H1 (cell line): ENCODE data around the gene PLB1. TPM values are rescaled to one million over a fixed set of nuclear protein-coding genes. Genes with fewer than 3 reads are reported as not detected.

Experiments
- CTCF ChIA-PET: fragments of 300-600 bp; sonication (Branson Sonifier 250); formaldehyde crosslinking; loops from one replicate; lab custom pipeline; 2021; ENCODE audit not compliant: partially characterized antibody; lab: Charles Lee
- POLR2A ChIA-PET: fragments of 300-600 bp; sonication (Branson Sonifier 250); formaldehyde crosslinking; loops from one replicate; lab custom pipeline; 2021; ENCODE audit warnings: inconsistent platforms; ENCODE audit not compliant: partially characterized antibody; lab: Charles Lee
- DNase-seq, 2 experiments: peaks; one replicate each; pipeline versions ENCODE4 v3.0.0 to v3.0.0-alpha.2; 2010 to 2022; ENCODE audit warnings: low spot score in 2 of 2, low read depth in 1 of 2, mixed read lengths in 1 of 2
- FAIRE-seq: peaks from 2 replicates; lab custom pipeline; 2011; peaks lifted over from hg19 to GRCh38; lab: Jason Lieb, UNC
- H2AFZ ChIP-seq: 2 replicates; pipeline ENCODE4 v1.8.1; 2012; ENCODE audit warnings: low read length, inconsistent platforms
- H2AK5ac ChIP-seq: 2 replicates; pipeline ENCODE4 v1.6.1; 2013; ENCODE audit warnings: low read depth, low read length
- H2BK120ac ChIP-seq: replicated peaks from 2 replicates; pipeline ENCODE3; 2013; ENCODE audit warnings: low read depth, low read length, inconsistent platforms
- H2BK12ac ChIP-seq: 2 replicates; pipeline ENCODE4 v1.6.1; 2013; ENCODE audit warnings: low read depth, low read length
- H2BK15ac ChIP-seq: 2 replicates; pipeline ENCODE4 v1.6.1; 2013; ENCODE audit warnings: low read length
- H2BK20ac ChIP-seq: 2 replicates; pipeline ENCODE4 v1.6.1; 2013; ENCODE audit warnings: low read length
- H2BK5ac ChIP-seq: 2 replicates; pipeline ENCODE4 v1.6.1; 2013; ENCODE audit warnings: low read depth, low read length
- H3K14ac ChIP-seq: 2 replicates; pipeline ENCODE4 v1.6.1; 2013; ENCODE audit warnings: inconsistent platforms; ENCODE audit not compliant: insufficient read length
- H3K18ac ChIP-seq: 2 replicates; pipeline ENCODE4 v1.6.1; 2013; ENCODE audit warnings: low read length; ENCODE audit errors: extremely low read depth
- H3K23ac ChIP-seq: 2 replicates; pipeline ENCODE4 v1.6.1; 2013; ENCODE audit warnings: inconsistent platforms; ENCODE audit not compliant: insufficient read length
- H3K23me2 ChIP-seq: 2 replicates; pipeline ENCODE4 v1.6.1; 2013; ENCODE audit warnings: low read depth, low read length
- H3K27ac ChIP-seq: 2 replicates; pipeline ENCODE4 v1.6.1; 2011; ENCODE audit warnings: low read depth, low read length, inconsistent platforms
- H3K27me3 ChIP-seq, 4 experiments: replicated peaks in 1 of 4; 1 replicate in 1 of 4; 2 replicates in 3 of 4; pipeline versions ENCODE4 v1.6.1 to v1.8.1; 2011 to 2013; ENCODE audit warnings: low read length in 3 of 4, mild to moderate bottlenecking in 3 of 4, inconsistent platforms in 2 of 4, mixed read lengths in 2 of 4, moderate library complexity in 1 of 4; ENCODE audit not compliant: control insufficient read depth in 3 of 4, insufficient read depth in 3 of 4; ENCODE audit errors: extremely low read depth in 1 of 4
- H3K36me3 ChIP-seq, 4 experiments: 2 replicates each; pipeline versions ENCODE4 v1.6.1 to v1.8.1; 2011 to 2013; ENCODE audit warnings: mild to moderate bottlenecking in 4 of 4, low read length in 3 of 4, moderate library complexity in 2 of 4, control low read depth in 1 of 4, inconsistent platforms in 1 of 4; ENCODE audit not compliant: insufficient read depth in 4 of 4, control insufficient read depth in 2 of 4
- H3K4ac ChIP-seq: replicated peaks from 2 replicates; pipeline ENCODE3; 2013; ENCODE audit warnings: low read length, low read depth, mixed read lengths, inconsistent platforms; ENCODE audit not compliant: insufficient read length
- H3K4me1 ChIP-seq, 4 experiments: replicated peaks in 1 of 4; 1 replicate in 1 of 4; 2 replicates in 3 of 4; pipeline versions ENCODE4 v1.6.1 to v1.8.1; 2011 to 2013; ENCODE audit warnings: low read length in 3 of 4, inconsistent platforms in 2 of 4, mixed read lengths in 1 of 4; ENCODE audit not compliant: insufficient read depth in 4 of 4, control insufficient read depth in 3 of 4
- H3K4me2 ChIP-seq, 2 experiments: 2 replicates each; pipeline versions ENCODE4 v1.6.1 to v1.8.1; 2011 to 2013; ENCODE audit warnings: low read depth in 2 of 2, low read length in 2 of 2, control low read depth in 1 of 2, inconsistent platforms in 1 of 2, mild to moderate bottlenecking in 1 of 2; ENCODE audit not compliant: insufficient read depth in 1 of 2
- H3K4me3 ChIP-seq, 4 experiments: fragments of 200-600, 300-600 bp in 1 of 4; sonication (generic), shearing (Covaris generic), sonication (Bioruptor Twin) in 1 of 4; 2 replicates each; pipeline versions ENCODE4 v1.5.1 to v1.8.1; 2011 to 2016; ENCODE audit warnings: low read length in 4 of 4, low read depth in 3 of 4, control low read depth in 2 of 4, inconsistent platforms in 2 of 4, mild to moderate bottlenecking in 2 of 4, mixed read lengths in 1 of 4, moderate library complexity in 1 of 4; ENCODE audit not compliant: insufficient read depth in 2 of 4; ENCODE audit errors: extremely low read depth in 1 of 4
- H3K56ac ChIP-seq: replicated peaks from 2 replicates; pipeline ENCODE3; 2013; ENCODE audit warnings: low read depth, mild to moderate bottlenecking, mixed read lengths, low read length, inconsistent platforms; ENCODE audit not compliant: insufficient read length
- H3K79me1 ChIP-seq: 2 replicates; pipeline ENCODE4 v1.6.1; 2013; ENCODE audit warnings: low read depth, low read length, control low read depth
- H3K79me2 ChIP-seq, 2 experiments: 2 replicates each; pipeline versions ENCODE4 v1.6.1 to v1.8.1; 2012 to 2013; ENCODE audit warnings: low read length in 2 of 2, mild to moderate bottlenecking in 2 of 2, inconsistent platforms in 1 of 2; ENCODE audit not compliant: insufficient read depth in 2 of 2, control insufficient read depth in 1 of 2
- H3K9ac ChIP-seq, 4 experiments: replicated peaks in 1 of 4; 1 replicate in 1 of 4; 2 replicates in 3 of 4; pipeline versions ENCODE4 v1.6.1 to v1.8.1; 2011 to 2013; ENCODE audit warnings: low read depth in 3 of 4, low read length in 3 of 4, control low read depth in 2 of 4, mild to moderate bottlenecking in 2 of 4, moderate library complexity in 2 of 4, inconsistent platforms in 1 of 4; ENCODE audit errors: extremely low read depth in 1 of 4
- H3K9me3 ChIP-seq, 2 experiments: 2 replicates each; pipeline versions ENCODE4 v1.6.1 to v1.8.1; 2012 to 2013; ENCODE audit warnings: mild to moderate bottlenecking in 2 of 2, moderate library complexity in 2 of 2, control low read depth in 1 of 2, inconsistent platforms in 1 of 2, low read depth in 1 of 2, low read length in 1 of 2, mixed read lengths in 1 of 2; ENCODE audit not compliant: insufficient read depth in 2 of 2
- H4K20me1 ChIP-seq, 2 experiments: replicated peaks in 1 of 2; 2 replicates each; pipeline versions ENCODE3 to v1.8.1; 2011 to 2013; ENCODE audit warnings: inconsistent platforms in 2 of 2, low read length in 2 of 2, mild to moderate bottlenecking in 1 of 2; ENCODE audit not compliant: insufficient read depth in 2 of 2, control insufficient read depth in 1 of 2
- H4K5ac ChIP-seq: 2 replicates; pipeline ENCODE4 v1.6.1; 2013; ENCODE audit warnings: low read length, low read depth, mixed read lengths, inconsistent platforms; ENCODE audit not compliant: insufficient read length
- H4K8ac ChIP-seq: 2 replicates; pipeline ENCODE4 v1.8.0; 2013; ENCODE audit warnings: mild to moderate bottlenecking, moderate library complexity, low read length, inconsistent platforms; ENCODE audit not compliant: insufficient read depth; ENCODE audit errors: extremely low read depth
- H4K91ac ChIP-seq: replicated peaks from 2 replicates; pipeline ENCODE3; 2013; ENCODE audit warnings: low read length, mixed read lengths, inconsistent platforms; ENCODE audit not compliant: insufficient read length
- FOSL1 ChIP-seq: IDR thresholded peaks from 2 replicates; pipeline ENCODE4 v1.6.1; 2011; ENCODE audit warnings: mild to moderate bottlenecking, low read depth, low read length, moderate library complexity; ENCODE audit not compliant: insufficient read depth
- SP4 ChIP-seq: IDR thresholded peaks from 2 replicates; pipeline ENCODE4 v1.6.1; 2012; ENCODE audit warnings: low read length, inconsistent platforms
- TAF1 ChIP-seq: IDR thresholded peaks from 2 replicates; pipeline ENCODE4 v1.6.1; 2011; ENCODE audit warnings: mild to moderate bottlenecking, low read depth, low read length
- WGBS, 2 experiments: shearing (Covaris generic) in 1 of 2; methylation state at CpG; one replicate each; pipeline versions ENCODE4 v1.1.6 to v1.1.7; 2013 to 2015; ENCODE audit warnings: low lambda C conversion rate in 2 of 2, mixed read lengths in 2 of 2, inconsistent platforms in 1 of 2, low coverage in 1 of 2, missing lambda C conversion rate in 1 of 2; ENCODE audit not compliant: insufficient replicate concordance in 2 of 2, insufficient coverage in 1 of 2, insufficient read length in 1 of 2; ENCODE audit errors: extremely low coverage in 1 of 2, missing lambda C conversion rate in 1 of 2; 5-methylcytosine and 5-hydroxymethylcytosine counted together
- polyA plus RNA-seq, 7 experiments: library from polyadenylated mRNA; depleted of rRNA in 3 of 7; stranded (reverse) in 5 of 7; unstranded in 2 of 7; fragments of >200 nt in 5 of 7; fragments of 200-250 nt in 2 of 7; gene quantifications; 1 replicate in 5 of 7; 2 replicates in 1 of 7; 4 replicates in 1 of 7; pipeline versions ENCODE4 v1.2.1 to v1.2.3, GENCODE V29; 2011 to 2013; ENCODE audit warnings: missing spikeins in 2 of 7, mixed read lengths in 2 of 7
- total RNA-seq: library from RNA; stranded (reverse); fragmentation: NEBNext Ultra II Directional; extraction: Animal tissue kit (Norgen Biotek cat#: 25700); gene quantifications from 2 replicates; pipeline ENCODE4 v1.2.1, GENCODE V29; 2021
- TF ChIP-seq, protein P1 (sequence below), 3 experiments: IDR thresholded peaks; 1 replicate in 2 of 3; 2 replicates in 1 of 3; pipeline versions ENCODE4 v1.5.1 to v1.6.1; 2011; ENCODE audit warnings: low read length in 3 of 3, mild to moderate bottlenecking in 3 of 3, inconsistent platforms in 2 of 3, low read depth in 1 of 3, moderate library complexity in 1 of 3; ENCODE audit not compliant: insufficient read depth in 1 of 3; ENCODE audit errors: control extremely low read depth in 1 of 3
- TF ChIP-seq, protein P2 (sequence below): IDR thresholded peaks from 2 replicates; pipeline ENCODE4 v1.6.1; 2012; ENCODE audit warnings: inconsistent platforms

PLB1 gene
- total and polyA plus RNA-seq, 2 of the 8 experiments (the other 6 are each of a cell fraction or from before 2014, with no cell fraction given), result 0.20 to 0.36 TPM

DNA sequence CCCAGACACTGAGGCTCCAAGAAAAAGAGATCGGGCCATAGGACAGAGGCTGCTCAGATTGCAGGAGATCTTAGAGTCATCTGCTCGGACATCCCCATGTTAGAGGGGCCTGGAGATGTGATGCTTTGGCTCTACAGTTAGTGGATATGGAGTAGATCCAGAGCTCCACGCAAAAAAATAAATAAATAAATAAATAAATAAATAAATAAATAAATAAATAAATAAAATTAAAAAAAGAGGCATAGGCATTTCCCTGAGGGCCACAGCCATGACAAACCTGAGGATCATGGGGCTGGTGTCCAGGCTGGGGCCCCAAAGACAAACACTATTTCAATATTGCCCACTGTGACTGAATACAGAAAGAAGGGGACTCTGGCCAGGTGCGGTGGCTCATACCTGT is 85.5 kb downstream of the PLB1 start:
- H4K20me1 ChIP-seq, result no peaks in the 10 kb centered on the region
- no peak overlapping the region for H3K27ac ChIP-seq
- no peaks in the 10 kb centered on the region for H3K79me2 ChIP-seq
- no peak overlapping the region for H4K5ac ChIP-seq
- H3K36me3 ChIP-seq, result no peaks in the 10 kb centered on the region
- H3K23me2 ChIP-seq, result no peaks in the 10 kb centered on the region
- H3K27me3 ChIP-seq, result no peaks in the 10 kb centered on the region
- H3K4me2 ChIP-seq, result no peak overlapping the region
- H2BK20ac ChIP-seq, result no peak overlapping the region
- no peak overlapping the region for H3K9ac ChIP-seq
- no peak overlapping the region for H3K14ac ChIP-seq
- H3K18ac ChIP-seq, result no peak overlapping the region
- H3K23ac ChIP-seq, result no peak overlapping the region
- no peak overlapping the region for H2BK120ac ChIP-seq
- no peak overlapping the region for H2BK15ac ChIP-seq
- no peaks in the 10 kb centered on the region for H3K79me1 ChIP-seq
- no peak for DNase-seq
- H2BK12ac ChIP-seq, result no peak overlapping the region
- no peak for FAIRE-seq
- 92% methylated on average over 4 of the region's 4 CpGs; no CpG with 5 or more reads in 1 of the 2 experiments for WGBS, 2 experiments
- H3K4me3 ChIP-seq, result no peak overlapping the region
- no peak overlapping the region for H3K4ac ChIP-seq
- CTCF ChIA-PET, result interaction anchor here (4.5 to 9.6 kb wide), 2 partner anchors 12 to 15 kb away, joined by 20 to 55 read pairs; no protein-coding TSS in a partner anchor
- no peak overlapping the region for H2BK5ac ChIP-seq
- no peak overlapping the region for H2AK5ac ChIP-seq
- H2AFZ ChIP-seq, result no peak overlapping the region
- H3K9me3 ChIP-seq, result no peaks in the 10 kb centered on the region
- no peak overlapping the region for H4K91ac ChIP-seq
- no peak overlapping the region for H3K56ac ChIP-seq
- H3K4me1 ChIP-seq, result peaks cover 0 to 5% (median 0%) of the 10 kb centered on the region in 4 experiments; a peak in 4 of 7 replicates
- TF ChIP-seq, protein P1, sequence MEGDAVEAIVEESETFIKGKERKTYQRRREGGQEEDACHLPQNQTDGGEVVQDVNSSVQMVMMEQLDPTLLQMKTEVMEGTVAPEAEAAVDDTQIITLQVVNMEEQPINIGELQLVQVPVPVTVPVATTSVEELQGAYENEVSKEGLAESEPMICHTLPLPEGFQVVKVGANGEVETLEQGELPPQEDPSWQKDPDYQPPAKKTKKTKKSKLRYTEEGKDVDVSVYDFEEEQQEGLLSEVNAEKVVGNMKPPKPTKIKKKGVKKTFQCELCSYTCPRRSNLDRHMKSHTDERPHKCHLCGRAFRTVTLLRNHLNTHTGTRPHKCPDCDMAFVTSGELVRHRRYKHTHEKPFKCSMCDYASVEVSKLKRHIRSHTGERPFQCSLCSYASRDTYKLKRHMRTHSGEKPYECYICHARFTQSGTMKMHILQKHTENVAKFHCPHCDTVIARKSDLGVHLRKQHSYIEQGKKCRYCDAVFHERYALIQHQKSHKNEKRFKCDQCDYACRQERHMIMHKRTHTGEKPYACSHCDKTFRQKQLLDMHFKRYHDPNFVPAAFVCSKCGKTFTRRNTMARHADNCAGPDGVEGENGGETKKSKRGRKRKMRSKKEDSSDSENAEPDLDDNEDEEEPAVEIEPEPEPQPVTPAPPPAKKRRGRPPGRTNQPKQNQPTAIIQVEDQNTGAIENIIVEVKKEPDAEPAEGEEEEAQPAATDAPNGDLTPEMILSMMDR (IDR thresholded peaks at IDR 0.05; ENCODE audit: control extremely low read depth in 1 of 3, insufficient read depth in 1 of 3, low read depth in 1 of 3, low read length in 3 of 3), result no peak
- TF ChIP-seq TAF1, result no peak
- no peak for TF ChIP-seq SP4
- no peak for TF ChIP-seq FOSL1
- TF ChIP-seq, protein P2, sequence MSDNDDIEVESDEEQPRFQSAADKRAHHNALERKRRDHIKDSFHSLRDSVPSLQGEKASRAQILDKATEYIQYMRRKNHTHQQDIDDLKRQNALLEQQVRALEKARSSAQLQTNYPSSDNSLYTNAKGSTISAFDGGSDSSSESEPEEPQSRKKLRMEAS, result no peak
- H4K8ac ChIP-seq, result no peak overlapping the region
- POLR2A ChIA-PET, result interaction anchor here (0.6 kb wide), 1 partner anchor 375 kb away, joined by 3 read pairs; no protein-coding TSS in a partner anchor
